Endothelial cell of umbilical vein (primary cell): ENCODE data around the gene ZNF598.
A peak's percentile ranks its signal among the peaks of the same experiment; 100 is the strongest.

Experiments used
- CTCF ChIP-seq, 2 donors: IDR thresholded peaks; 1 replicate in 1 of 2; 2 replicates in 1 of 2; pipeline ENCODE4 v1.5.1; 2011; ENCODE audit warnings: low read length in 2 of 2, mild to moderate bottlenecking in 2 of 2, moderate library complexity in 2 of 2, control low read depth in 1 of 2, inconsistent platforms in 1 of 2, low read depth in 1 of 2; ENCODE audit not compliant: insufficient read depth in 1 of 2; ENCODE audit errors: extremely low read depth in 1 of 2
- EZH2 ChIP-seq: IDR thresholded peaks from 2 replicates; pipeline ENCODE4 v1.6.1; 2012; ENCODE audit warnings: borderline replicate concordance, low read depth, mild to moderate bottlenecking, moderate library complexity, low read length, inconsistent platforms; ENCODE audit not compliant: severe bottlenecking
- MYC ChIP-seq: IDR thresholded peaks from one replicate; pipeline ENCODE4 v1.6.1; 2011; ENCODE audit warnings: mild to moderate bottlenecking, low read depth, low read length
- TF ChIP-seq, protein P1 (sequence below): IDR thresholded peaks from 2 replicates; pipeline ENCODE4 v1.6.1; 2011; ENCODE audit not compliant: insufficient read depth, insufficient read length

DNA sequence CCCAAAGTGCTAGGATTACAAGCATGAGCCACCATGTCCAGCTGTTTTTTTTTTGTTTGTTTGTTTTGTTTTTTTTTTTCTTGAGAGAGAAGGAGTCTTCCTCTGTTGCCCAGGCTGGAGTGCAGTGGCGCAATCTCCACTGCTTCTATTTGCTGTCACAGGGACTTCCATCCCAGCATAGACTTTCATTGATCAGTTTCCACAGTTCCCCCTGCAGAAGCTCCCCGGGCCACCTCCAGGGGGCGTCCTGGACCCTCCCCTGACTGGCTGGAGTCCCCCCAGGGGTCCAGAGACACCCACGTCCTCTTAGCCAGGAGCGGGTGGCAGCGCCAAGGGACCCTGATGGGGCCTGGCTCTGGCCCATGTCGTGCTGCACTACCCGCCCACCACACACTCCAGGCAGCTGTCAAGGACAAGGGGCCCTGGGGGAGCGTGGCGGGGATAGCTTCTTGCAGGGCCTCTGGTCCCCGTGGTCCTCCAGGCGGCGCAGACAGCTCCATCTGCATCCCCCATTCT lies 6.8 kb upstream of the ZNF598 start:
- peak; percentile 55 to 66 for TF ChIP-seq CTCF (IDR thresholded peaks at IDR 0.05; ENCODE audit: extremely low read depth in 1 of 2, insufficient read depth in 1 of 2, low read depth in 1 of 2, low read length in 2 of 2)
- TF ChIP-seq, protein P1, sequence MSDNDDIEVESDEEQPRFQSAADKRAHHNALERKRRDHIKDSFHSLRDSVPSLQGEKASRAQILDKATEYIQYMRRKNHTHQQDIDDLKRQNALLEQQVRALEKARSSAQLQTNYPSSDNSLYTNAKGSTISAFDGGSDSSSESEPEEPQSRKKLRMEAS = no peak
- no peak for TF ChIP-seq MYC
- no peak for TF ChIP-seq EZH2
